ENCODE measurements around the gene PIH1D1.

DNA sequence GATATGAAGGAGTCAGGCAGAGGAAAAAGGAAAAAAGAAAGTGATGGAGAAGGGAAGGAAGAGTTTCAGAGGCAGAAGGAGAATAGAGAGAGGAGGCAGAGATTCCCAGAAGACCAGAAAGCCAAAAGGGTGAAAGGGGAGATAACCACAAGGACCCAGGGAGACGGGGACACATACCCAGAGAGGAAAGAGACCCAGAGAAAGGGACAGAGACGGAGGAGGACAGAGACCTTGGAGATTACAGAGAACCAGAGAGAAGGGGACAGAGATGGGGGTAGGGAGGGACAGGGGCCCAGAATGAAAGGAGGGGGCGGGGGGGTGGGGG, 29.8 kb downstream of the PIH1D1 start:
- TF ChIP-seq SUZ12 (IDR thresholded peaks at IDR 0.05; ENCODE audit: extremely low read depth, insufficient read depth, insufficient read length) (no peak), ZNF274 (IDR thresholded peaks at IDR 0.05; ENCODE audit: low read depth, low read length) (no peak), YY1 (IDR thresholded peaks at IDR 0.05; ENCODE audit: insufficient read depth, insufficient read length) (no peak)

All from NT2/D1 (cell line).